Epithelial cell of esophagus (primary cell): ENCODE data around the gene LTB4R2.

ENCODE experiments used
- DNase-seq: peaks from one replicate; pipeline ENCODE4 v3.0.0; 2010; ENCODE audit warnings: low read depth
- H3K4me3 ChIP-seq: 2 replicates; pipeline ENCODE4 v1.5.1; 2011; ENCODE audit warnings: mild to moderate bottlenecking, low read length, control low read depth
- TF ChIP-seq, protein P1 (sequence below): IDR thresholded peaks from 2 replicates; pipeline ENCODE4 v1.5.1; 2011; ENCODE audit warnings: low read depth, mild to moderate bottlenecking, low read length, control low read depth, inconsistent platforms; ENCODE audit not compliant: insufficient read depth; ENCODE audit errors: missing control alignments

The LTB4R2 gene, protein sequence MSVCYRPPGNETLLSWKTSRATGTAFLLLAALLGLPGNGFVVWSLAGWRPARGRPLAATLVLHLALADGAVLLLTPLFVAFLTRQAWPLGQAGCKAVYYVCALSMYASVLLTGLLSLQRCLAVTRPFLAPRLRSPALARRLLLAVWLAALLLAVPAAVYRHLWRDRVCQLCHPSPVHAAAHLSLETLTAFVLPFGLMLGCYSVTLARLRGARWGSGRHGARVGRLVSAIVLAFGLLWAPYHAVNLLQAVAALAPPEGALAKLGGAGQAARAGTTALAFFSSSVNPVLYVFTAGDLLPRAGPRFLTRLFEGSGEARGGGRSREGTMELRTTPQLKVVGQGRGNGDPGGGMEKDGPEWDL

DNA sequence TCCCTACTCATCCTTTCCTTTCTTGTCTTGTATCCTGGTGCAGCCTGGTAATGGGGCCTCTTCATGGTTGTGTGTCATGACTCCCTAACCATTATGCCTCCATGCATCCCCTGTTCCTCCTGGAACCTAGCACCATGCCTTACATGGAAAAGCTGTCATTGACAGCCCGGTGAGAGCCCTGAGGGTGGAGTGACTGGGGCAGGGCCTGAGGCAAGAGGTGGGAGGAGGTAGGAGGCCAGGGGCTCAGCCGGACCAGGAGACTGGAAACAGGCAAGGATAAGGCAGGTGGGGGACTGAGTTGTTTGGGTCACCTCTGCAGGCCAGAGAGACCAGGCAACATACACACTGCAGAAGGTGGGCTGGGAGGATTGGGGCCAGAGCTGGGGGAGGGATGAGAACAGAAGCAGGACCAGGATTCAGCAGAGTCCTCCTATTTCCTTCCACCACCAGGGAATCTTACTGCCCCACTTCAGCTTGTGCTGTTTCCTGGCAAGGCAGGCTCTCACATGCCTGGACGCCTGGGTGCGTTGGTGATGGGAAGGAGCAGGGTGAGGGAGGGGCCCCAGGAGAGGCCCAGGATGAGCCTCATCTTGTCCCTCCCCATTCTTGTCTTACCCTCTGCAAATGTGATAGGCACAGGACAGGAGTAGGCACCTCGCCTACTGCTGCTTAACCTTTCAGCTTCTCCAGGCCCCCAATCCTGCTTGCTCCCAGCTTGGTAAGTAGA is at the start of gene LTB4R2:
Gene LTB4R2, plus strand, starts transcription at position 603 of the 727 bp plus-strand sequence. CDS start 525 bp downstream, outside the sequence.
- TF ChIP-seq, protein P1, sequence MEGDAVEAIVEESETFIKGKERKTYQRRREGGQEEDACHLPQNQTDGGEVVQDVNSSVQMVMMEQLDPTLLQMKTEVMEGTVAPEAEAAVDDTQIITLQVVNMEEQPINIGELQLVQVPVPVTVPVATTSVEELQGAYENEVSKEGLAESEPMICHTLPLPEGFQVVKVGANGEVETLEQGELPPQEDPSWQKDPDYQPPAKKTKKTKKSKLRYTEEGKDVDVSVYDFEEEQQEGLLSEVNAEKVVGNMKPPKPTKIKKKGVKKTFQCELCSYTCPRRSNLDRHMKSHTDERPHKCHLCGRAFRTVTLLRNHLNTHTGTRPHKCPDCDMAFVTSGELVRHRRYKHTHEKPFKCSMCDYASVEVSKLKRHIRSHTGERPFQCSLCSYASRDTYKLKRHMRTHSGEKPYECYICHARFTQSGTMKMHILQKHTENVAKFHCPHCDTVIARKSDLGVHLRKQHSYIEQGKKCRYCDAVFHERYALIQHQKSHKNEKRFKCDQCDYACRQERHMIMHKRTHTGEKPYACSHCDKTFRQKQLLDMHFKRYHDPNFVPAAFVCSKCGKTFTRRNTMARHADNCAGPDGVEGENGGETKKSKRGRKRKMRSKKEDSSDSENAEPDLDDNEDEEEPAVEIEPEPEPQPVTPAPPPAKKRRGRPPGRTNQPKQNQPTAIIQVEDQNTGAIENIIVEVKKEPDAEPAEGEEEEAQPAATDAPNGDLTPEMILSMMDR = peak; percentile 32
- DNase-seq = peak; percentile 92
- peak within 1 kb of the TSS; percentile 57 for H3K4me3 ChIP-seq

DNA sequence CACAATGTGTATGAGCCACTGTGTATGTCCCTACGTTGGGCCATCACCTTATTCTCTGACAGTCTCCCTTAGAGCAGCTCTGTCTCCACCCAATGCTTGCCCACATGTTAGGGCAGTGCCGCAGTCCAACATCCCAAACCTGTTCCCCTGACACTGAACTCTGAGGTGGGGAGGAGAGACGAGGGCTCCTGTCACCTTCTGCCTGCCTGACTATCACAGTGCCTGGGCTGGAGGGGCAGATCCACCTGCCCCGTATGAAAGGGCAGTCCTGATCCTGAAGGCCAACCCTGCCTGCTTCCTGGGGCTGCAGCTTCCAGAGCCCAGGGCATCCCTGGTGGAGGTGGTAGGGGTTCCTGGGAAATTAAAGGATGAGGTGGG is 49.2 kb upstream of the LTB4R2 start:
- H3K4me3 ChIP-seq = peak overlapping the region; percentile 55
- no peak for DNase-seq
- TF ChIP-seq, protein P1 = no peak

DNA sequence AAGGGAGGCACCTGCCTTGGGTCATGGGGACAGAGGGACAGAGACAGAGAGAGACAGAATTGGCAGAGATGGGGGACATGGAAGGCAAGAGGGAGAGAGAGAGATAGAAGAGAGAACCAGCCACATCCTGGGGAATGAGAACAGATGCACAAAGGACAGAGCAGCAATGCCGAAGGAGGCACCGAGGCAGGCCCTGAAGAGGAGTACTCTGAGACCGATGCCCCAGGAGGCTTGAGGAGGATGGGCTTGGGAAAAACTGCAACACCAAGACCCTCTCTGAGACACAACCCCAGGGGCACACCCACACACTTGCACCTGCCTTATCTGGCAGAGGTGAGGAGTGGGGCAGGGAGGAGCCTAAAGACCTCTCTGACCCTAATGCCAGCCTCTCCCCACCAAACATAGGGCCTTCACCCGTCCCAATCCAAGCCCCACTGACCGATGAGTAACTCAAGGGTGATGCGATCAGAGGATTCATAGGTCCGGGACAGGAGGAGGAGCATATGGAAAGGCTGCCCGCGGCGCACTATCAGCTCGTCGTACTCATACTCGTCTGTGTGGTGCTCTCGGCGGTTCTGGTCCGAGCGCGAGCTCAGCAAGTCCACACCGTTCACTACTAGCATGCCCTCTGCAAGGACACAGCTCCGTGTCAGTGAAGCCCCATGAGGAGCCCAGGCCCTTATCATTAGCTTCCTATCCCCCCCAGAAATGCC is 48.5 kb upstream of the LTB4R2 start:
- no peak for DNase-seq
- TF ChIP-seq, protein P1 = no peak
- peak overlapping the region; percentile 55 for H3K4me3 ChIP-seq

DNA sequence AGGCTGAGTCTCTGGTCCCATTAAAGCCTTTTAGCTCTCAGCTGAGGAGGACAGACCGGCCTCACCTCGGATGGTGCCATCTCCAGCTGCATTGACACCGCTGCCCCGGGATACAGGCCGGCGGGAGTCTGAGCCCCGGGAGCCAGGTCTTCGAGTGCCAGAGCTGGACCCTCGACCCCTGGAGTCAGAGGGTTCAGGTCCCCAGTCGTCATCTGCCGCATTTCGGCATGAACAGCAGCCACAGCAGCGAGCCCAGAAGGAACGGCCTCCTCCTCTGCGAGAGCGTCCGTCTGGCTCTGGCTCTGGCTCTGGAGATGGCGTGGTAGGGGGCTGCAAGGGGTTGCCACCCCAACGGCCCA is 48.0 kb upstream of the LTB4R2 start:
- no peak for DNase-seq
- peak overlapping the region; percentile 55 for H3K4me3 ChIP-seq
- TF ChIP-seq, protein P1 = no peak

DNA sequence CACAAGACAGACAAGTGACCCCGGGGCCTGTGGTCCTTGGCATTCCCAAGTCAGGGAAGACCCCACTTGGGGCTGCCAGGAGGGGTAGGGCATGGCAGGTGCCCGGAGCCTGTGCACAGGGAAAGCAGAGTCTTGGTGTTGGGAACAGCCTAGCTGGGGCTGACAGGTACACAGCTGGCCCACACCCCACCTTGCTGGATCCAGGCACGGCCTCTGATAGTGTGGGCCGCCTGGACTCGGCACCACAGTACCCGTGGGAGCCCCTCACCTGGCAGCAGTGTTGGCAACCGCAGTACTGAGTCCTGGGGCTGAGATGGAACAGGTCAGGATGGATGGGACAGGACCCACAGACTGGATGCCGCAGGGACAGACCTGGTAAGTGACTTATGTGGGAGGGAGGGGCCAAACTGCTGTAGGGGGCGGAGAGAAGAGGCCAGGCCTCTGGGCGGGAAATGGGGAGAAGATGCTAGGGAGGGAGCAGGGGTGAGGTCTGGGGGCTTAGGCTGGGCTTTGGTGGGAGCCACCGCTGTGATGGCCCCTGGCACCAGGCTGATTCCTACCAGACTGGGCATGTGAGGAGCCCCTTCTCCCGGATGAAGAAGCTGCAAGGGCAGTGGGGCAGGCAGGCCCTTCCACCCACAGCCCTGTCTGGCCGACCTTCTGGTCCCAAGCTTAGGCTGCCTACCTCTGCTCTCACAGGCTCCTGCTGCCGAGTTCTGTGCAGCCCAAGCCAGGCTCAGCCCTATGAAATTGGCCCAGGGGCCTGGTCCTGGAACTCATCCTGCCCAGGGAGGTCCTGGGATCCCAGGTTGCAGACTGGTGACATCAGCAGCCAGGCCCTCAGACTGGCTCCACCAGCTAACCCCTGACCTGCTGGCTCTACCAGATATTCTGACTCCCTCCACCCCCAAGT is 46.9 kb upstream of the LTB4R2 start, which contains the start of gene TGM1:
Gene TGM1, minus strand, starts transcription at position 357 of the 913 bp plus-strand sequence. CDS start 825 bp downstream, outside the sequence.
- DNase-seq = peak; percentile 41
- H3K4me3 ChIP-seq = peak within 1 kb of the TSS; percentile 55
- TF ChIP-seq, protein P1 = no peak

DNA sequence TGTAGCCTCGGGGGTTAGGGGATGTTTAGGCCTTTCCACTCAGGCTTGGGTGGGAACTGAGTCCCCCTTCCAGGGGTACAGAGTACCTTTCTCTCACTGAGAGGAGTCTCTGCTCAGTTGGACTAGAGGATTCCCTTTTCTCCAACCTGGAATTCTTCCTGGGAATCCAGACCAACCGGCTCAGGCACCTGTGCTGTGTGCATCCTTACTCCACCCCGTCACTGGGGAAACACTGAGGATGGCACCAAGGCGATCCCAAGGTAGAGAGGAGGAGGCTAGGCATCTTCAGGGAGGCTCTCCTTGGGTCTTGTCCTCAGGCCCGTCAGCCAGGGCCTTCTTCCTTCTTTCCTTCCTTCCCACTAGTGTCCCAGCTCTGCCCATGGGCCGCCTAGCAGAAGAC is 46.1 kb upstream of the LTB4R2 start:
- TF ChIP-seq, protein P1 = no peak
- peak overlapping the region; percentile 55 for H3K4me3 ChIP-seq
- DNase-seq = peak; percentile 70
